HEK293T (cell line): ENCODE results near the gene GRK7.

Experiments used
- ARNT ChIP-seq: fragments of 450-650 bp; IDR thresholded peaks from 2 replicates; pipeline ENCODE4 v1.6.1; 2017; ENCODE audit warnings: mild to moderate bottlenecking
- BHLHE40 ChIP-seq: fragments of 450-650 bp; IDR thresholded peaks from 2 replicates; pipeline ENCODE4 v1.6.1; 2016; ENCODE audit warnings: mild to moderate bottlenecking, moderate library complexity, borderline replicate concordance
- CTBP1 ChIP-seq: fragments of 450-650 bp; IDR thresholded peaks from 2 replicates; pipeline ENCODE4 v1.6.1; 2016; ENCODE audit warnings: borderline replicate concordance
- FOXA1 ChIP-seq: fragments of 450-650 bp; IDR thresholded peaks from 2 replicates; pipeline ENCODE4 v1.6.1; 2016; ENCODE audit warnings: mild to moderate bottlenecking
- FOXK2 ChIP-seq: fragments of 450-650 bp; IDR thresholded peaks from 2 replicates; pipeline ENCODE4 v1.6.1; 2016; ENCODE audit warnings: mild to moderate bottlenecking
- FOXM1 ChIP-seq: fragments of 450-650 bp; IDR thresholded peaks from 2 replicates; pipeline ENCODE4 v1.6.1; 2017; ENCODE audit warnings: mild to moderate bottlenecking, borderline replicate concordance
- HDGF ChIP-seq: fragments of 450-650 bp; IDR thresholded peaks from 2 replicates; pipeline ENCODE4 v1.6.1; 2017; ENCODE audit warnings: antibody characterized with exemption, borderline replicate concordance
- L3MBTL2 ChIP-seq: fragments of 450-650 bp; conservative IDR thresholded peaks from 2 replicates; pipeline ENCODE4 v1.6.1; 2016; ENCODE audit warnings: mild to moderate bottlenecking
- LEF1 ChIP-seq: fragments of 450-650 bp; IDR thresholded peaks from 2 replicates; pipeline ENCODE4 v1.6.1; 2017; ENCODE audit warnings: mild to moderate bottlenecking, borderline replicate concordance
- NFRKB ChIP-seq: fragments of 450-650 bp; IDR thresholded peaks from 2 replicates; pipeline ENCODE4 v1.6.1; 2016; ENCODE audit warnings: mild to moderate bottlenecking, moderate library complexity
- PKNOX1 ChIP-seq: fragments of 450-650 bp; IDR thresholded peaks from 2 replicates; pipeline ENCODE4 v1.6.1; 2016
- SUZ12 ChIP-seq: fragments of 450-650 bp; IDR thresholded peaks from 2 replicates; pipeline ENCODE4 v1.6.1; 2016; ENCODE audit warnings: mild to moderate bottlenecking
- ZNF384 ChIP-seq: fragments of 450-650 bp; IDR thresholded peaks from 2 replicates; pipeline ENCODE4 v1.6.1; 2016

- TF ChIP-seq L3MBTL2 (no peak), FOXA1 (no peak), CTBP1 (no peak), FOXK2 (no peak), HDGF (no peak), FOXM1 (no peak), NFRKB (no peak), BHLHE40 (no peak), ZNF384 (no peak), PKNOX1 (no peak), SUZ12 (no peak), ARNT (no peak), LEF1 (no peak)
These were observed 19.3 kb downstream of the GRK7 start for GRCh38 chr3:141782386-141782932.
